Measurements from ENCODE around the gene MIGA2. TPM values are rescaled to one million over a fixed set of nuclear protein-coding genes. Genes with fewer than 3 reads are reported as not detected.
A peak's percentile ranks its signal among the peaks of the same experiment; 100 is the strongest.

Gene MIGA2
- total and polyA plus RNA-seq, 2 of the 8 experiments (the other 6 are each of a cell fraction or from before 2014, with no cell fraction given), result 24.6 to 39.0 TPM

GRCh38 chr9:129097671-129098306, 61.4 kb downstream of the MIGA2 start:
- Histone ChIP-seq H4K5ac (ENCODE audit: insufficient read length, low read depth, low read length) (no peak overlapping the region), H3K79me2 (ENCODE audit: control insufficient read depth in 1 of 2, insufficient read depth in 2 of 2, low read length in 2 of 2) (no peaks in the 10 kb centered on the region), H2BK20ac (ENCODE audit: low read length) (no peak overlapping the region), H2BK5ac (ENCODE audit: low read depth, low read length) (no peak overlapping the region), H3K9ac (replicated peaks in 1 of 4; ENCODE audit: extremely low read depth in 1 of 4, low read depth in 3 of 4, low read length in 3 of 4) (no peak overlapping the region), H4K91ac (replicated peaks; ENCODE audit: insufficient read length, low read length) (no peak overlapping the region), H3K79me1 (ENCODE audit: low read depth, low read length) (no peaks in the 10 kb centered on the region), H3K4me2 (ENCODE audit: insufficient read depth in 1 of 2, low read depth in 2 of 2, low read length in 2 of 2) (no peak overlapping the region), H3K23me2 (ENCODE audit: low read depth, low read length) (no peaks in the 10 kb centered on the region), H2BK12ac (ENCODE audit: low read depth, low read length) (no peak overlapping the region; the same call in 1 of the 2 replicates), H3K56ac (replicated peaks; ENCODE audit: insufficient read length, low read depth, low read length) (no peak overlapping the region), H2BK15ac (ENCODE audit: low read length) (no peak overlapping the region), H2AK5ac (ENCODE audit: low read depth, low read length) (no peak overlapping the region), H3K4ac (replicated peaks; ENCODE audit: insufficient read length, low read depth, low read length) (no peak overlapping the region), H2BK120ac (replicated peaks; ENCODE audit: low read depth, low read length) (no peak overlapping the region), H3K27me3 (replicated peaks in 1 of 4; ENCODE audit: control insufficient read depth in 3 of 4, extremely low read depth in 1 of 4, insufficient read depth in 3 of 4, low read length in 3 of 4) (peaks cover 0 to 6% (median 4%) of the 10 kb centered on the region in 4 experiments; a peak in 3 of 7 replicates), H4K8ac (ENCODE audit: extremely low read depth, insufficient read depth, low read length) (peak overlapping the region; percentile 66; the same call in 1 of the 2 replicates), H3K4me3 (ENCODE audit: extremely low read depth in 1 of 4, insufficient read depth in 2 of 4, low read depth in 3 of 4, low read length in 4 of 4) (no peak overlapping the region), H4K20me1 (replicated peaks in 1 of 2; ENCODE audit: control insufficient read depth in 1 of 2, insufficient read depth in 2 of 2, low read length in 2 of 2) (no peaks in the 10 kb centered on the region), H2AFZ (ENCODE audit: low read length) (no peak overlapping the region), H3K18ac (ENCODE audit: extremely low read depth, low read length) (no peak overlapping the region), H3K4me1 (replicated peaks in 1 of 4; ENCODE audit: control insufficient read depth in 3 of 4, insufficient read depth in 4 of 4, low read length in 3 of 4) (peaks cover 0 to 3% (median 1%) of the 10 kb centered on the region in 4 experiments; a peak in 2 of 7 replicates), H3K14ac (ENCODE audit: insufficient read length) (no peak overlapping the region), H3K23ac (ENCODE audit: insufficient read length) (no peak overlapping the region), H3K27ac (ENCODE audit: low read depth, low read length) (no peak overlapping the region), H3K9me3 (ENCODE audit: insufficient read depth in 2 of 2, low read depth in 1 of 2, low read length in 1 of 2) (no peaks in the 10 kb centered on the region), H3K36me3 (ENCODE audit: control insufficient read depth in 2 of 4, insufficient read depth in 4 of 4, low read length in 3 of 4) (no peaks in the 10 kb centered on the region)
- no peak for TF ChIP-seq NRF1 (IDR thresholded peaks at IDR 0.05; ENCODE audit: low read depth, low read length)
- no peak for TF ChIP-seq EGR1 (IDR thresholded peaks at IDR 0.05; ENCODE audit: borderline replicate concordance, low read depth, low read length)
- TF ChIP-seq EP300 (IDR thresholded peaks at IDR 0.05; ENCODE audit: borderline replicate concordance in 1 of 2, low read depth in 2 of 2, low read length in 2 of 2), result no peak
- TF ChIP-seq BRCA1 (IDR thresholded peaks at IDR 0.05; ENCODE audit: low read depth, low read length), result no peak
- no peak for TF ChIP-seq CREB1 (IDR thresholded peaks at IDR 0.05)
- no peak for TF ChIP-seq RAD21 (IDR thresholded peaks at IDR 0.05 in 1 of 2, conservative IDR thresholded peaks at IDR 0.05 in 1 of 2; ENCODE audit: low read depth in 2 of 2, low read length in 2 of 2)
- no peak for TF ChIP-seq SP1 (IDR thresholded peaks at IDR 0.05; ENCODE audit: low read depth, low read length)
- TF ChIP-seq CHD1 (IDR thresholded peaks at IDR 0.05; ENCODE audit: low read depth, low read length), result no peak
- TF ChIP-seq RNF2 (IDR thresholded peaks at IDR 0.05; ENCODE audit: borderline replicate concordance, low read depth, low read length, missing control alignments, poor library complexity, severe bottlenecking), result no peak
- TF ChIP-seq KDM4A (IDR thresholded peaks at IDR 0.05; ENCODE audit: low read depth, low read length, severe bottlenecking), result no peak
- no peak for TF ChIP-seq TCF12 (IDR thresholded peaks at IDR 0.05; ENCODE audit: low read depth, low read length)
- TF ChIP-seq SIX5 (IDR thresholded peaks at IDR 0.05; ENCODE audit: low read depth, low read length), result no peak
- DNase-seq (ENCODE audit: low read depth in 1 of 2, low spot score in 2 of 2) (no peak), FAIRE-seq (no peak)
- POLR2A ChIA-PET (ENCODE audit: partially characterized antibody), result interaction anchor here (1.9 to 4.8 kb wide), 2 partner anchors 9 to 16 kb away, joined by 6 to 27 read pairs; partner anchors contain the start of gene DOLPP1
- CTCF ChIA-PET (ENCODE audit: partially characterized antibody), result interaction anchor here (0.6 to 1.7 kb wide), 14 partner anchors 9 to 1472 kb away, joined by 3 to 5 read pairs (median 4); no protein-coding TSS in a partner anchor
- WGBS, 2 experiments (ENCODE audit: extremely low coverage in 1 of 2, insufficient coverage in 1 of 2, insufficient read length in 1 of 2, insufficient replicate concordance in 2 of 2, low coverage in 1 of 2, low lambda C conversion rate in 2 of 2, missing lambda C conversion rate in 1 of 2), result 89% methylated on average over 15 of the region's 16 CpGs; no CpG with 5 or more reads in 1 of the 2 experiments

Data from H1 (cell line).